ENCODE data around the gene KDM5B. TPM values are rescaled to one million over a fixed set of nuclear protein-coding genes. Genes with fewer than 3 reads are reported as not detected.

KDM5B gene
- total RNA-seq = 10 to 100 TPM; 59.5 to 70.3 TPM

DNA sequence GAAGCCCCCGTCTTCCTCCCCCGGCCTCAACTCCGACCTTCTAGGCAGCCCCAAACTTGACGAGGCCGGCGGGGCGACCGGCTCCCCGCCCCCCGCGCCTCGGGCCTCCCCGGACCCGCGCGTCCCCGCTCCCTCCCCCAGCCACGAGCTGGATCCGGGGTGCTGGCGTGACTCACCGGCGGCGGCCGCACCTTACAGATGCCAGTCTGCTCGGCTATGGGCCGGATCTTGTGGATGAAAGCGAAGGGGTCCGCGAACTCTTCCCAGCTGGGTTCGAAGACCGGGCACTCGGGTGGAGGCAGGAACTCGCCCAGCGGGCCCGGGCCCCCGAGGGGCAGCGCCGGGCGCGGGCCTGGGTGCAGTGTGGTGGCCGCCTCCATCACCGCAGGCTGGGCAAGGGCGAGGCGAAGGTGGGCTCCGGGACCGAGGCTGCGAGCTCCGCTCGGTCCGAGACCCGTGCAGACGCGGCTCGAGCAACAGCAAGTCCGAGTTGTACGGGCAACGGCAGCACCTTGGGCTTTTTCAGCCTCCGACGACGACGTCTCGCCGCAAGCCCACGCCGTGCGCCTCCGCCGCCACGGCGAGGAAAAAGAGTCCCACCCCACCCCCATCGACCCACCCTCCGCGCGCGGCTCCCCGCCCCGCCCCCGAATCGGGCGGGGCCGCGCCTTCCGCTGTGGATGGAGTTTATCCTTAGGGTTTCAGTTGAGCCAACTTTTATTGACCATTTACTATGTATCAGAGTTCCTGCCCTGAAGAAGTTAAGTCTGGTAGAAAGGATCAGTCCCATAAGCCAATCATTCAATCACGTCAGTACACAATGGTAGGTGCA, at the start of gene KDM5B:
Gene KDM5B (minus strand): TSS at position 496 of the 832 bp plus-strand sequence. CDS start 116 bp downstream, at position 380.
- peaks cover 63% of the 10 kb centered on the region for H3K4me1 Mint-ChIP-seq
- H3K27me3 Mint-ChIP-seq = peaks cover 18% of the 10 kb centered on the region
- CTCF ChIA-PET = no interaction called here
- H3K4me3 Mint-ChIP-seq = peak within 1 kb of the TSS; percentile 77
- H3K9me3 Mint-ChIP-seq = no peaks in the 10 kb centered on the region
- H3K36me3 Mint-ChIP-seq (ENCODE audit: low read depth) = peaks cover 7% of the 10 kb centered on the region
- peak within 1 kb of the TSS; percentile 71 for H3K27ac Mint-ChIP-seq
- peak; percentile 74 for DNase-seq
- POLR2A ChIA-PET = interaction anchor here (0.7 to 1.8 kb wide), 8 partner anchors 9 to 199 kb away, joined by 3 to 10 read pairs (median 3); partner anchors contain the start of genes RABIF and TMEM183A

- POLR2A ChIA-PET = no interaction called here
- H3K4me1 Mint-ChIP-seq = peaks cover 13% of the 10 kb centered on the region
- CTCF ChIA-PET = interaction anchor here (0.8 kb wide), 1 partner anchor 285 kb away, joined by 3 read pairs; no protein-coding TSS in a partner anchor
- no peak overlapping the region for H3K27ac Mint-ChIP-seq
- peaks cover 2% of the 10 kb centered on the region for H3K36me3 Mint-ChIP-seq (ENCODE audit: low read depth)
- no peaks in the 10 kb centered on the region for H3K9me3 Mint-ChIP-seq
- no peak overlapping the region for H3K4me3 Mint-ChIP-seq
- DNase-seq = no peak
- peaks cover 29% of the 10 kb centered on the region for H3K27me3 Mint-ChIP-seq
Observed at GRCh38 chr1:202857136-202857610, 49.0 kb upstream of the KDM5B start.

DNA sequence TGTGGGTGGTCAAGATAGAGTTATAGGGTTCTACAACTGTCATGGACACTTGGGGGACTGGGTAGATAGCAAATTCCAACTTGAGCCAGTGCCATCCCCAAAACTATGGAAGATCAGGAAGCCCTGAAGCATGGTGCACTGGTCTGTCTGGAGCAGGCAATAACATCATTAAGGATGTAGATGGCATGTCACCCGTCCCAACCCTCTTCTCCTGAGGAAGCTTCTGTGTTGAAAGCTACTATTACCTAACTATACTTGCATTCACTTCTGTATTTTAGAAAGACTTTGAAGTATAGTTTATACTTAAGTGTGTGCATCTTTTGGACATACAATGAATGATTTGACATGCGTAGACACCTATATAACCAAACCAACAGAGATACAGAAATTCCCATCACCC, 47.8 kb upstream of the KDM5B start:
- Mint-ChIP-seq H3K36me3 (ENCODE audit: low read depth) (peaks cover 2% of the 10 kb centered on the region), H3K27ac (no peak overlapping the region), H3K4me3 (no peak overlapping the region), H3K9me3 (no peaks in the 10 kb centered on the region), H3K4me1 (peaks cover 7% of the 10 kb centered on the region), H3K27me3 (peaks cover 18% of the 10 kb centered on the region)
- ChIA-PET CTCF (no interaction called here), POLR2A (interaction anchor here (1.8 kb wide), 1 partner anchor 19 kb away, joined by 5 read pairs; no protein-coding TSS in a partner anchor)
- DNase-seq = no peak

DNA sequence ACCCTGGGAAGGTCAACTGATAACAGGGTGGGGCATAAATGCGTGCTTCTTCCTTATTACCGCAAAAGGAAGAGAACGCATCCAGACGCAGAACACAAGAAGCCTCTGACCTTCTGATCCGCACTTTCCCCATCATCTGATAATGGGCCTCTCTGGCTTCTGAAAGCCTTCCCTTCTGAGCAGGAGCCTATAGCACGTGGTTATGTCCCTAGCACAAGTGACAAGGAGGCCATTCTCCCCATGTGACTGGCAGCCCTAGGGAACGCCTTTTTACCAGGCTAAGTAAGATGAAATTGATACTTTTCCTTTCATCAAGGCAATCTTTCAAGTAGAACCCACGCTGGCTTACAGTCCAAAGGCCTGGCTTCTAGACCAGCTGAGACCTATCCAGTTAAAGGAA, 46.6 kb upstream of the KDM5B start:
- peaks cover 1% of the 10 kb centered on the region for H3K36me3 Mint-ChIP-seq (ENCODE audit: low read depth)
- DNase-seq = no peak
- POLR2A ChIA-PET = interaction anchor here (1.4 kb wide), 1 partner anchor 30 kb away, joined by 3 read pairs; no protein-coding TSS in a partner anchor
- peaks cover 7% of the 10 kb centered on the region for H3K4me1 Mint-ChIP-seq
- H3K27ac Mint-ChIP-seq = no peak overlapping the region
- H3K4me3 Mint-ChIP-seq = no peak overlapping the region
- CTCF ChIA-PET = interaction anchor here (1.1 kb wide), 1 partner anchor 104 kb away, joined by 3 read pairs; no protein-coding TSS in a partner anchor
- no peaks in the 10 kb centered on the region for H3K9me3 Mint-ChIP-seq
- H3K27me3 Mint-ChIP-seq = peaks cover 9% of the 10 kb centered on the region

DNA sequence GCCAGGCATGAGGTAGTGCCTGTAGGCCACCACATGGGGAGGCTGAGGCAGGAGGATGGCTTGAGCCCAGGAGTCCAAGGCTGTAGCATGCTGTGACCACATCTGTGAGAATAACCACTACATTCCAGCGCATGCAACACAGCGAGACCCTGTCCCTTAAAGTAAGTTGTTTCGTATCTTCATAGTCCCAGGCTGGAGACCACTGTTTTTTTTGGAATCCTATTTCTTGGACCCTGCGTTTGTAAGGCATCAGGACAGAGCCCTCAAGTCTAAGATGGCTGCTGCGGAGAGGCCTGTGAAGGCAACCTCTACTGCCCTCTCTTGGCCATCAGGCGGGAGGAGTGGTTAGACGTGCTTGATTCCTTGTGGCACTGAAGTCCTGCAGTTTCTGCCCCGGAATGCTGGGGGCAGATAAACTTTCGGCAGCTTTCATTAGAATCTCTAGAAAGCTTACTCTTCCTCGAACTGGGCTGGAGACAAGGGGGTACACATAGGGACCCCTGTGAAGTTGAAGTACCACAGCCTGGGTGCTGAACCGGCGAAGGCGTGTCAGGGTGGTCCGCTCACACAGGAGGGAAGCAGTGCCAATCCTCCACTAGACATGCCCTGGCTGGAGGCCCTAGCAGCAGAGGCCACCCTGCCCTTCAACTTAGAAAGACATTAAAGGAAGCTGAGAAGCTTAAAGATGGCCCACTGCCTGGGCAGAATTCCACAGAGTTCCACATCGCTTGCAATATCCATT, 44.1 kb upstream of the KDM5B start:
- H3K4me1 Mint-ChIP-seq = peaks cover 17% of the 10 kb centered on the region
- ChIA-PET CTCF (interaction anchor here (0.6 to 2.2 kb wide), 6 partner anchors 9 to 138 kb away, joined by 3 to 7 read pairs (median 4); no protein-coding TSS in a partner anchor), POLR2A (interaction anchor here (1.9 kb wide), 1 partner anchor 16 kb away, joined by 5 read pairs; no protein-coding TSS in a partner anchor)
- H3K4me3 Mint-ChIP-seq = no peak overlapping the region
- H3K36me3 Mint-ChIP-seq (ENCODE audit: low read depth) = no peaks in the 10 kb centered on the region
- no peaks in the 10 kb centered on the region for H3K9me3 Mint-ChIP-seq
- no peak overlapping the region for H3K27ac Mint-ChIP-seq
- H3K27me3 Mint-ChIP-seq = no peaks in the 10 kb centered on the region
- peak; percentile 61 for DNase-seq

DNA sequence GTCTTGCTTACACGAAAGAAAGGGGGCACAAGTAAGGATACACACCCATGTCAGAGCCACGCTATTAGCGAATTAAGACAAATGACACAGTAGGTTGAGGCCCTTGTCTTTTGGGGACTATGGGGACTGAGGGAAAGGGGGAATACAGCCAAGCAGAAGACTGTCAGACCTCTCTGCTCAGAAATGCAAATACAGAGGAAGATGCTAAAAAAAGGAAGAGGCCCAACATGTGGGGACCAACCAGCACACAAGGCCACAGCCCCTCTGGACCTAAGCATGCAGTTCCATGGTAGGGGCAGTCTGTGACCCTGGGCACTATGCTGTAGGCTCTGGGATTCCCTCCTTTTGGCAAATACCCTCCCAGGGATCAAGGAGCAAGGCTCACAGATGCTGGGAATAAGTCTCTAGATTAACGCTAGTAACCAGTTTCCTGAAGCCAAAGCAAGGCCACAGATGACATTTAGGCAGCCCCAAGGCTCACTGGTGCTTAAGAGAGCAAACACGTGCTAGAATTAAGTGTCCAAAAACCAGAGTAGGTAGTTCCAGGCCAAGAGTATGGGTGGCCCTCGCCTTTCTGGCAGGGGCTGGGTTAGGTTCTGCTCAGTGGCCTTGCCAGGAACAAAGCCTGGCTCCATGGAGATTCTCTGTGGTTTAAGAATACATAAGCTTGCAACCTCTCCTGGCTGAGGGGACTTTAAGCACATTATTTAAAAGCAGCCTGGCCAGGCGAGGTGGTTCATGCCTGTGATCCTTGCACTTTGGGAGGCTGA, 42.6 kb upstream of the KDM5B start:
- ChIA-PET CTCF (interaction anchor here (0.6 to 2.2 kb wide), 5 partner anchors 15 to 304 kb away, joined by 3 to 7 read pairs (median 4); partner anchors contain the start of gene TMEM183A), POLR2A (interaction anchor here (1.9 kb wide), 1 partner anchor 15 kb away, joined by 5 read pairs; no protein-coding TSS in a partner anchor)
- Mint-ChIP-seq H3K9me3 (no peaks in the 10 kb centered on the region), H3K27ac (no peak overlapping the region), H3K27me3 (no peaks in the 10 kb centered on the region), H3K36me3 (ENCODE audit: low read depth) (no peaks in the 10 kb centered on the region), H3K4me1 (peaks cover 19% of the 10 kb centered on the region), H3K4me3 (no peak overlapping the region)
- no peak for DNase-seq

DNA sequence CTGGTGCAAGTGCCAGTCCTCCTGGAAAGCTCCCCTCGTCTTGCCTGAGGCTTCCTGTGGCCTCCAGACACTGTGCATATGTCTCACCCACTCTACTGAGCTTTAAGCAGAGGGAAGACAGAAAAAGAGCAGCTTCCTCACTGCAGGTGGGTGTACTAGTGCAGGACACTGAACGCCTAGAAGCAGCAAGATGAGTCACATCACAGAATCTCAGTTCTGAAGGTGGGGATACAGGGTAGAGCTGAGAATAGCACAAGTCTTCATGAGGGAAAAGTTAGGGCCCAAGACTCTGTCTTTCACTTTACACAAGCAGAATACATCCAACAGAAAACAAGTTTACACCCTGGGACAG, 39.9 kb upstream of the KDM5B start:
- Mint-ChIP-seq H3K27ac (peak overlapping the region; percentile 2), H3K4me3 (no peak overlapping the region), H3K9me3 (no peaks in the 10 kb centered on the region), H3K4me1 (peaks cover 19% of the 10 kb centered on the region), H3K27me3 (no peaks in the 10 kb centered on the region), H3K36me3 (ENCODE audit: low read depth) (no peaks in the 10 kb centered on the region)
- DNase-seq = no peak
- ChIA-PET POLR2A (interaction anchor here (0.8 to 1.2 kb wide), 3 partner anchors 10 to 13 kb away, joined by 3 to 4 read pairs (median 3); no protein-coding TSS in a partner anchor), CTCF (interaction anchor here (1.2 to 1.3 kb wide), 2 partner anchors 97 to 151 kb away, joined by 3 read pairs; no protein-coding TSS in a partner anchor)

DNA sequence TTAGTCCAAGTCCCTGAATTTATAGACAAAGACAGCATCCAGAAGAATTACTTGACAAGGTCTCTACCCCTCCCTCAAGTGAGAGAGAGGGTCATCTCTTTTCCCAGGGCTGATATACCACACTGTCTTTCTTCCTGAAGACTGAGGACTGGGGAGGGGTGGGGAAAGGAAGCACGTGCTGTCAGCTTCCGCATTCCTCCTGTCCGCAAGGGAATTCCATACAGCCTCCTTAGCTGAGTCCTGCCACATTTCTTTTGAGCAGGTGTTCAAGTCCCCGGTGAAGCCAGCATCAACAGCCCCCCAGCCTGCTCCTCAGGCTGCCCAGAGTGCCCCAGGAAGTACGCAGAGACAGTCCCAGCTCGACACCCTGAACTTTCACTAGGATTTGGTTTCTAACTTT, 36.7 kb upstream of the KDM5B start:
- Mint-ChIP-seq H3K4me1 (peaks cover 12% of the 10 kb centered on the region), H3K27me3 (no peaks in the 10 kb centered on the region), H3K4me3 (no peak overlapping the region), H3K36me3 (ENCODE audit: low read depth) (no peaks in the 10 kb centered on the region), H3K9me3 (no peaks in the 10 kb centered on the region), H3K27ac (no peak overlapping the region)
- POLR2A ChIA-PET = no interaction called here
- CTCF ChIA-PET = no interaction called here
- no peak for DNase-seq

DNA sequence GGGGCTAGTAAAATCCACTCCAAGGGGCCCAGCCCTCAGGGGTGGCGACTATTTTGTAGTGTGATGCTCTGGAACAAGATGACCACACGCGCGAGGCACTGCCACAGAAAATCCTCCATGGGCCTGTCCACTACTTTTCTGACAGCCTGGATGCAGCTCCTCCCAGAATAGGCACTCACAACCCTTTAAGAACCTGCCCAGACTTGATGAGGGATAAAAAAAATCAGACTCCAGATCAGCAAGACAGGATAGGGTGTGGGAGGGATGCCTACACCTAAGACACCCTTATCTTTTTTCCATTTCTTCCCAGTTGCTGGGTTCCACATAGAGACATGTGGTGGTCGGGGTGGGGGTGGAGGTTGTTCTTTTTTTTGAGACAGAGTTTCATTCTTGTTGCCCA, 36.0 kb upstream of the KDM5B start:
- Mint-ChIP-seq H3K27me3 (no peaks in the 10 kb centered on the region), H3K9me3 (no peaks in the 10 kb centered on the region), H3K36me3 (ENCODE audit: low read depth) (no peaks in the 10 kb centered on the region), H3K27ac (no peak overlapping the region), H3K4me3 (no peak overlapping the region), H3K4me1 (peaks cover 12% of the 10 kb centered on the region)
- POLR2A ChIA-PET = no interaction called here
- DNase-seq = no peak
- CTCF ChIA-PET = no interaction called here

- no peak for DNase-seq
- Mint-ChIP-seq H3K27me3 (no peaks in the 10 kb centered on the region), H3K4me1 (peaks cover 11% of the 10 kb centered on the region), H3K9me3 (no peaks in the 10 kb centered on the region), H3K36me3 (ENCODE audit: low read depth) (no peaks in the 10 kb centered on the region), H3K4me3 (no peak overlapping the region), H3K27ac (no peak overlapping the region)
- ChIA-PET CTCF (no interaction called here), POLR2A (no interaction called here)
Observed at GRCh38 chr1:202843081-202843480, 34.9 kb upstream of the KDM5B start.

GRCh38 chr1:202837746-202838262, 29.6 kb upstream of the KDM5B start:
- Mint-ChIP-seq H3K9me3 (no peaks in the 10 kb centered on the region), H3K4me1 (peaks cover 52% of the 10 kb centered on the region), H3K4me3 (no peak overlapping the region), H3K36me3 (ENCODE audit: low read depth) (no peaks in the 10 kb centered on the region), H3K27ac (peak overlapping the region; percentile 11), H3K27me3 (no peaks in the 10 kb centered on the region)
- CTCF ChIA-PET = interaction anchor here (1.0 to 1.1 kb wide), 2 partner anchors 15 to 22 kb away, joined by 3 to 5 read pairs; no protein-coding TSS in a partner anchor
- DNase-seq = no peak
- POLR2A ChIA-PET = interaction anchor here (1.4 to 3.0 kb wide), 3 partner anchors 10 to 51 kb away, joined by 4 to 20 read pairs (median 13); partner anchors contain the start of genes PCAT6 and RABIF

All from activated CD4-positive, alpha-beta memory T cell treated with anti-CD3 and anti-CD28 coated beads, Interleukin-2, amount 10 ng/mL, durations not matched to agents 7 days and 5 days (primary cell).